ENCODE data around the gene BBS2. TPM values are rescaled to one million over a fixed set of nuclear protein-coding genes. Genes with fewer than 3 reads are reported as not detected.

Gene BBS2, protein sequence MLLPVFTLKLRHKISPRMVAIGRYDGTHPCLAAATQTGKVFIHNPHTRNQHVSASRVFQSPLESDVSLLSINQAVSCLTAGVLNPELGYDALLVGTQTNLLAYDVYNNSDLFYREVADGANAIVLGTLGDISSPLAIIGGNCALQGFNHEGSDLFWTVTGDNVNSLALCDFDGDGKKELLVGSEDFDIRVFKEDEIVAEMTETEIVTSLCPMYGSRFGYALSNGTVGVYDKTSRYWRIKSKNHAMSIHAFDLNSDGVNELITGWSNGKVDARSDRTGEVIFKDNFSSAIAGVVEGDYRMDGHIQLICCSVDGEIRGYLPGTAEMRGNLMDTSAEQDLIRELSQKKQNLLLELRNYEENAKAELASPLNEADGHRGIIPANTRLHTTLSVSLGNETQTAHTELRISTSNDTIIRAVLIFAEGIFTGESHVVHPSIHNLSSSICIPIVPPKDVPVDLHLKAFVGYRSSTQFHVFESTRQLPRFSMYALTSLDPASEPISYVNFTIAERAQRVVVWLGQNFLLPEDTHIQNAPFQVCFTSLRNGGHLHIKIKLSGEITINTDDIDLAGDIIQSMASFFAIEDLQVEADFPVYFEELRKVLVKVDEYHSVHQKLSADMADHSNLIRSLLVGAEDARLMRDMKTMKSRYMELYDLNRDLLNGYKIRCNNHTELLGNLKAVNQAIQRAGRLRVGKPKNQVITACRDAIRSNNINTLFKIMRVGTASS
- polyA plus RNA-seq (2013, experiment 1 of 2), result 38.4 TPM
- 38.3 TPM for polyA plus RNA-seq (2013, experiment 2 of 2)

DNA sequence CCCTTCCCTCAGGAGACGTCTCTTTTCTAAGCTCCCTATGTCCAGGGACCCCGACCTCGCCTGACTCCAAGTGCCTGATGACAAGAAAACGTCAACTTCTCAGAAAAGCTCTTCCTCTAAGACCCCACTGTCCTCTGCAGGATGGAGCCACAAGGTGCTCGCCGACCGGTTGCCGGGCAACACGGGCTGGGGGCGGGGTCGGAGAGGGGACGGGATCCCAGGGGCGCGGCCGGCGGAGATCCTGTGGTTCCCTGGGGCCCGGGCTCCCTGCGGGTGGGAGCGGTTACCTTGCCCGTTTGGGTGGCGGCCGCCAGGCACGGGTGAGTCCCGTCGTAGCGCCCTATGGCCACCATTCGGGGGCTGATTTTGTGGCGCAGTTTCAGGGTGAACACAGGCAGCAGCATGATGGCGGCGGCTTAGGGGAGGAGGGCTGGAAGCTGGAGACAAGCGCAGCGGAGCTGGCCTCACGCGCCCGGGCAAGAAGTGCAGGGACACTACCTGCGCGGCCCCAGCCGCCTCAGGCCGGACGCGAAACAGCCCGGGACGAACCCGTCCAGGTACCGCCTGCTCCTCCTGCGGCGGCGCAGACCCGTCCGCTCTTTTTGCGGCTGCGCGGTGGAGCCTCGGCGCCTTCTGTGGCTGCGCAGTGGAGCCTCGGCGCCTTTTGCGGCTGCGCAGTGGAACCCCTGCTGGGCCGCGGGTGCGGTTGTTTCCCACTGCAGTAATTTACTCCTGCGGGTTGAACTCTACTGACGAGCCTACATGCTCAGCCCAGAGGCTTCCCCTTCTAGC is at the start of gene BBS2:
Gene BBS2 (minus strand): TSS at position 566 of the 792 bp plus-strand sequence. CDS start 162 bp downstream, at position 404.
- WGBS, 2 donors (ENCODE audit: extremely low coverage in 2 of 2, insufficient read length in 2 of 2, insufficient replicate concordance in 1 of 2), result no CpG with 5 or more reads among the region's 65 CpGs
- peak within 1 kb of the TSS; percentile 95 to 98 for H3K4me3 ChIP-seq (ENCODE audit: low read length in 2 of 2)
- H3K23ac ChIP-seq (ENCODE audit: low read depth, low read length, poor library complexity), result peak within 1 kb of the TSS; percentile 92

GRCh38 chr16:56564793-56565477 is 45.1 kb upstream of the BBS2 start, which contains the start of gene MT4:
TSS of gene MT4 (plus strand) at chr16:56565073. CDS start at chr16:56565129, 56 bp downstream.
- H3K36me3 ChIP-seq (replicated peaks in 1 of 2; ENCODE audit: control insufficient read depth in 2 of 2, insufficient read depth in 2 of 2, low read length in 2 of 2), result no peaks in the 10 kb centered on the region
- H2AK5ac ChIP-seq (ENCODE audit: low read depth, low read length), result peak within 1 kb of the TSS; percentile 60
- H3K27ac ChIP-seq (replicated peaks; ENCODE audit: low read length), result no peak within 1 kb of the TSS
- H3K14ac ChIP-seq (ENCODE audit: low read length), result no peak within 1 kb of the TSS
- DNase-seq (ENCODE audit: low spot score), result no peak
- H3K23ac ChIP-seq (ENCODE audit: low read depth, low read length, poor library complexity), result no peak within 1 kb of the TSS
- H3K18ac ChIP-seq (ENCODE audit: low read length), result peak within 1 kb of the TSS; percentile 60
- H2BK12ac ChIP-seq (ENCODE audit: low read length), result no peak within 1 kb of the TSS
- no peak within 1 kb of the TSS for H3K4ac ChIP-seq (ENCODE audit: low read length)
- H2BK5ac ChIP-seq (ENCODE audit: low read length), result no peak within 1 kb of the TSS
- no peak within 1 kb of the TSS for H2AFZ ChIP-seq (ENCODE audit: low read length)
- H3K4me2 ChIP-seq (ENCODE audit: insufficient read depth, low read length, poor library complexity, severe bottlenecking), result no peak within 1 kb of the TSS
- no peak within 1 kb of the TSS for H4K91ac ChIP-seq (ENCODE audit: low read depth, low read length, poor library complexity)
- H3K4me3 ChIP-seq (ENCODE audit: low read length in 2 of 2), result no peak within 1 kb of the TSS
- H3K4me1 ChIP-seq (ENCODE audit: control insufficient read depth in 2 of 2, insufficient read depth in 1 of 2, low read depth in 1 of 2, low read length in 2 of 2), result peaks cover 0 to 5% of the 10 kb centered on the region in 2 donors
- H3K9ac ChIP-seq (ENCODE audit: low read depth, low read length, poor library complexity), result no peak within 1 kb of the TSS
- H3K27me3 ChIP-seq (ENCODE audit: control insufficient read depth in 3 of 3, insufficient read depth in 3 of 3, low read depth in 1 of 3, low read length in 3 of 3), result peaks cover 0 to 43% (median 0%) of the 10 kb centered on the region in 3 experiments
- H4K8ac ChIP-seq (ENCODE audit: low read depth, low read length), result no peak within 1 kb of the TSS
- no peaks in the 10 kb centered on the region for H3K79me1 ChIP-seq (ENCODE audit: low read depth, low read length)
- H2BK120ac ChIP-seq (ENCODE audit: low read depth, low read length), result no peak within 1 kb of the TSS
- no peaks in the 10 kb centered on the region for H3K9me3 ChIP-seq (replicated peaks in 1 of 2; ENCODE audit: control insufficient read depth in 2 of 2, insufficient read depth in 1 of 2, low read depth in 1 of 2, low read length in 2 of 2)
- WGBS, 2 donors (ENCODE audit: extremely low coverage in 2 of 2, insufficient read length in 2 of 2, insufficient replicate concordance in 1 of 2), result no CpG with 5 or more reads among the region's 12 CpGs
- peak within 1 kb of the TSS; percentile 59 for H2BK15ac ChIP-seq (ENCODE audit: low read length)

More for the DNA sequence above, at the start of gene BBS2:
- Histone ChIP-seq H2AFZ (ENCODE audit: low read length) (peak within 1 kb of the TSS; percentile 100), H4K8ac (ENCODE audit: low read depth, low read length) (peak within 1 kb of the TSS; percentile 92), H3K18ac (ENCODE audit: low read length) (peak within 1 kb of the TSS; percentile 98), H3K36me3 (replicated peaks in 1 of 2; ENCODE audit: control insufficient read depth in 2 of 2, insufficient read depth in 2 of 2, low read length in 2 of 2) (no peaks in the 10 kb centered on the region), H3K27me3 (ENCODE audit: control insufficient read depth in 3 of 3, insufficient read depth in 3 of 3, low read depth in 1 of 3, low read length in 3 of 3) (no peaks in the 10 kb centered on the region), H4K91ac (ENCODE audit: low read depth, low read length, poor library complexity) (no peak within 1 kb of the TSS), H3K79me1 (ENCODE audit: low read depth, low read length) (no peaks in the 10 kb centered on the region), H3K4ac (ENCODE audit: low read length) (no peak within 1 kb of the TSS), H2BK15ac (ENCODE audit: low read length) (no peak within 1 kb of the TSS), H3K4me2 (ENCODE audit: insufficient read depth, low read length, poor library complexity, severe bottlenecking) (peak within 1 kb of the TSS; percentile 72), H3K9me3 (replicated peaks in 1 of 2; ENCODE audit: control insufficient read depth in 2 of 2, insufficient read depth in 1 of 2, low read depth in 1 of 2, low read length in 2 of 2) (no peaks in the 10 kb centered on the region), H3K27ac (replicated peaks; ENCODE audit: low read length) (peak within 1 kb of the TSS; percentile 90), H3K9ac (ENCODE audit: low read depth, low read length, poor library complexity) (peak within 1 kb of the TSS; percentile 93), H3K14ac (ENCODE audit: low read length) (peak within 1 kb of the TSS; percentile 78), H2BK5ac (ENCODE audit: low read length) (peak within 1 kb of the TSS; percentile 98), H3K4me1 (ENCODE audit: control insufficient read depth in 2 of 2, insufficient read depth in 1 of 2, low read depth in 1 of 2, low read length in 2 of 2) (peaks cover 1 to 3% of the 10 kb centered on the region in 2 donors), H2AK5ac (ENCODE audit: low read depth, low read length) (no peak within 1 kb of the TSS), H2BK12ac (ENCODE audit: low read length) (no peak within 1 kb of the TSS), H2BK120ac (ENCODE audit: low read depth, low read length) (no peak within 1 kb of the TSS)
- DNase-seq (ENCODE audit: low spot score), result peak; percentile 72

- no peak overlapping the region for H3K4ac ChIP-seq (ENCODE audit: low read length)
- H2AK5ac ChIP-seq (ENCODE audit: low read depth, low read length), result no peak overlapping the region
- H3K4me3 ChIP-seq (ENCODE audit: low read length in 2 of 2), result no peak overlapping the region
- no peak overlapping the region for H3K14ac ChIP-seq (ENCODE audit: low read length)
- no peak for DNase-seq (ENCODE audit: low spot score)
- no peaks in the 10 kb centered on the region for H3K9me3 ChIP-seq (replicated peaks in 1 of 2; ENCODE audit: control insufficient read depth in 2 of 2, insufficient read depth in 1 of 2, low read depth in 1 of 2, low read length in 2 of 2)
- H3K4me1 ChIP-seq (ENCODE audit: control insufficient read depth in 2 of 2, insufficient read depth in 1 of 2, low read depth in 1 of 2, low read length in 2 of 2), result peaks cover 0 to 5% of the 10 kb centered on the region in 2 donors
- no peak overlapping the region for H3K9ac ChIP-seq (ENCODE audit: low read depth, low read length, poor library complexity)
- H2BK120ac ChIP-seq (ENCODE audit: low read depth, low read length), result no peak overlapping the region
- no peak overlapping the region for H2BK15ac ChIP-seq (ENCODE audit: low read length)
- no peak overlapping the region for H2BK5ac ChIP-seq (ENCODE audit: low read length)
- no peak overlapping the region for H2AFZ ChIP-seq (ENCODE audit: low read length)
- no peak overlapping the region for H3K4me2 ChIP-seq (ENCODE audit: insufficient read depth, low read length, poor library complexity, severe bottlenecking)
- WGBS, 2 donors (ENCODE audit: extremely low coverage in 2 of 2, insufficient read length in 2 of 2, insufficient replicate concordance in 1 of 2), result no CpG with 5 or more reads among the region's 1 CpG
- no peak overlapping the region for H2BK12ac ChIP-seq (ENCODE audit: low read length)
- no peak overlapping the region for H4K91ac ChIP-seq (ENCODE audit: low read depth, low read length, poor library complexity)
- no peak overlapping the region for H4K8ac ChIP-seq (ENCODE audit: low read depth, low read length)
- H3K36me3 ChIP-seq (replicated peaks in 1 of 2; ENCODE audit: control insufficient read depth in 2 of 2, insufficient read depth in 2 of 2, low read length in 2 of 2), result no peaks in the 10 kb centered on the region
- H3K27ac ChIP-seq (replicated peaks; ENCODE audit: low read length), result no peak overlapping the region
- no peak overlapping the region for H3K23ac ChIP-seq (ENCODE audit: low read depth, low read length, poor library complexity)
- no peaks in the 10 kb centered on the region for H3K79me1 ChIP-seq (ENCODE audit: low read depth, low read length)
- H3K18ac ChIP-seq (ENCODE audit: low read length), result peak overlapping the region; percentile 35
- H3K27me3 ChIP-seq (ENCODE audit: control insufficient read depth in 3 of 3, insufficient read depth in 3 of 3, low read depth in 1 of 3, low read length in 3 of 3), result peaks cover 0 to 54% (median 0%) of the 10 kb centered on the region in 3 experiments
Measured at GRCh38 chr16:56561126-56561525, 41.3 kb upstream of the BBS2 start.

Data from neuronal stem cell (in vitro differentiated cells).